Measurements from ENCODE around the gene ACVR1. TPM values are rescaled to one million over a fixed set of nuclear protein-coding genes. Genes with fewer than 3 reads are reported as not detected.

ACVR1 gene
- total RNA-seq, 1 donor from 2014 or later: 34.4 TPM

DNA sequence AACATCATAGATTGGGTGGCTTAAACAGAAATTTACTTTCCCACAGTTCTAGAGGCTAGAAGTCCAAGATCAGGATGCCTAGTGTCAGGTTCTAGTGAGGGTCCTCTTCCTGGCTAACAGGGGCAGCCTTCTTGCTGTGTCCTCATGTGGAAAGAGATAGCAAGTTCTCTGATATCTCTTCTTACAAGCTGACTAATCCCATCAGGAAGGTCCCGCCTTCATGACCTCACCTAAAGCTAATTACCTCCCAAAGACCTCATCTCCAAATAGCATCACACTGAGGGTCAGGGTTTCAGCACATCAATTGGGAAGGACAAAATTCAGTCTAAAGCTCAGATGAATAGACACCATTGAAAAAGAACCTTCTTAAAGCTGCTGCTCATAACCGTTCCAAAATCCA is 22.9 kb downstream of the ACVR1 start:
- H3K27me3 ChIP-seq: no peaks in the 10 kb centered on the region
- no peak overlapping the region for H3K4me3 ChIP-seq
- no peaks in the 10 kb centered on the region for H3K36me3 ChIP-seq
- intact Hi-C loops (cut with DNase I): no loop called here
- ATAC-seq (no peak), DNase-seq (no peak)
- no peak for TF ChIP-seq CTCF (IDR thresholded peaks at IDR 0.05)
- no peaks in the 10 kb centered on the region for H3K9me3 ChIP-seq
- no peak overlapping the region for H3K27ac ChIP-seq
- no peaks in the 10 kb centered on the region for H3K4me1 ChIP-seq

DNA sequence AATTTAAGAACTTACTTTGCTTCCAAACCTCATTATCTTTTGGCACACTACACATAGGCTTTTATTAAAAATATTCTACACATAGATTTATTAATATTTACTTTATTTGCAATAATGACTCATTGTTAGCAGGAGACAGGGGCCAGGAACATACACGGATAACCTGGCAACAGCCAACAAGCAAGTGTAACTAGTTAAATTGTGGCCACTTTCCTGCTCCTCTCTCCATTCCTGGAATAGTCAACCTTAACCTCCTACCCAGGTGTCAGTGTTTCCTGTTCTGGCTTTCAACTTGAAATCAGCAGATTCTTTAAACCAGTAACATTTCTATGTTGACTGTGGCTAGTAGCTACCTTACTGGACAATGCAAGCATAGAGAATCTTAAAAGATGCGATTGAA is 26.5 kb downstream of the ACVR1 start:
- no peak overlapping the region for H3K27ac ChIP-seq
- TF ChIP-seq CTCF (IDR thresholded peaks at IDR 0.05): no peak
- H3K4me3 ChIP-seq: no peak overlapping the region
- H3K4me1 ChIP-seq: no peaks in the 10 kb centered on the region
- DNase-seq (no peak), ATAC-seq (no peak)
- intact Hi-C loops (cut with DNase I): no loop called here
- no peaks in the 10 kb centered on the region for H3K36me3 ChIP-seq
- no peaks in the 10 kb centered on the region for H3K27me3 ChIP-seq
- H3K9me3 ChIP-seq: no peaks in the 10 kb centered on the region

DNA sequence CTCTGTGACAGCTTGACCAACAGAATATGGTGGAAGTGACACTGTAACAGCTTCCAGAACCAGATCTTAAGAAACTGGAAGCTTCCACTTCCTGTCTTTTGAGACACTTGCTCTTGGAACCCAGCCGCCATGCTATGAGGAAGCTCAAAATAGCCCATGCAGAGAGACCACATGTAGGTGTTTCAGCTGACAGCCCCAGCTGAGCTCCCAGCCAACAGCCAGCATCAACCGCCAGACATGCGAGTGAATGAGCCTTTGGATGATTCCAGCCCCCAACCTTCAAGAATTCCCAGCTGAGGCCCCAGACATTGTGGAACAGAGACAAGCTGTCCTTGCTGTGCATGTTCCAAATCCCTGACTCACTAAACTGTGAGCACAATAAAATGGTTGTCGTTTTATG is 27.9 kb downstream of the ACVR1 start:
- H3K27me3 ChIP-seq: no peaks in the 10 kb centered on the region
- ATAC-seq (no peak), DNase-seq (no peak)
- no peaks in the 10 kb centered on the region for H3K36me3 ChIP-seq
- H3K4me3 ChIP-seq: no peak overlapping the region
- no peak overlapping the region for H3K27ac ChIP-seq
- H3K9me3 ChIP-seq: no peaks in the 10 kb centered on the region
- H3K4me1 ChIP-seq: peaks cover 8% of the 10 kb centered on the region
- intact Hi-C loops (cut with DNase I): no loop called here
- TF ChIP-seq CTCF (IDR thresholded peaks at IDR 0.05): no peak

GRCh38 chr2:157845081-157845480 is 31.0 kb downstream of the ACVR1 start:
- no peak for TF ChIP-seq CTCF (IDR thresholded peaks at IDR 0.05)
- ATAC-seq (no peak), DNase-seq (no peak)
- Histone ChIP-seq H3K36me3 (no peaks in the 10 kb centered on the region), H3K4me3 (no peak overlapping the region), H3K9me3 (no peaks in the 10 kb centered on the region), H3K27me3 (no peaks in the 10 kb centered on the region), H3K4me1 (peaks cover 31% of the 10 kb centered on the region), H3K27ac (no peak overlapping the region)
- intact Hi-C loops (cut with DNase I): no loop called here

- H3K36me3 ChIP-seq: no peaks in the 10 kb centered on the region
- DNase-seq (no peak), ATAC-seq (no peak)
- no peak overlapping the region for H3K4me3 ChIP-seq
- no peaks in the 10 kb centered on the region for H3K27me3 ChIP-seq
- no peak for TF ChIP-seq CTCF (IDR thresholded peaks at IDR 0.05)
- no peak overlapping the region for H3K27ac ChIP-seq
- H3K9me3 ChIP-seq: no peaks in the 10 kb centered on the region
- intact Hi-C loops (cut with DNase I): no loop called here
- H3K4me1 ChIP-seq: peaks cover 41% of the 10 kb centered on the region
Measured at GRCh38 chr2:157843935-157844334, 32.2 kb downstream of the ACVR1 start.

GRCh38 chr2:157843081-157843480 is 33.0 kb downstream of the ACVR1 start:
- H3K4me1 ChIP-seq: peaks cover 48% of the 10 kb centered on the region
- intact Hi-C loops (cut with DNase I): no loop called here

More at GRCh38 chr2:157843081-157843480, 33.0 kb downstream of the ACVR1 start:
- TF ChIP-seq CTCF (IDR thresholded peaks at IDR 0.05): no peak
- Histone ChIP-seq H3K4me3 (no peak overlapping the region), H3K36me3 (no peaks in the 10 kb centered on the region), H3K27ac (no peak overlapping the region), H3K27me3 (no peaks in the 10 kb centered on the region), H3K9me3 (no peaks in the 10 kb centered on the region)
- DNase-seq: no peak
- no peak for ATAC-seq
